SU-DHL-6 (cell line): ENCODE results near the gene TEKT3.

ENCODE experiments used
- EZH2phosphoT487 ChIP-seq: fragments of 200-600 bp; sonication (generic), shearing (Covaris generic); conservative IDR thresholded peaks from 2 replicates; pipeline ENCODE4 v1.6.1; 2018; ENCODE audit warnings: mild to moderate bottlenecking, antibody characterized with exemption, low read length, moderate library complexity, mixed read lengths
- TF ChIP-seq, protein P1 (sequence below): fragments of 200-600 bp; sonication (generic); IDR thresholded peaks from one replicate; pipeline ENCODE4 v1.5.1; 2017; ENCODE audit warnings: antibody characterized with exemption, mild to moderate bottlenecking, low read length, moderate library complexity; ENCODE audit not compliant: insufficient read depth, poor library complexity, severe bottlenecking

DNA sequence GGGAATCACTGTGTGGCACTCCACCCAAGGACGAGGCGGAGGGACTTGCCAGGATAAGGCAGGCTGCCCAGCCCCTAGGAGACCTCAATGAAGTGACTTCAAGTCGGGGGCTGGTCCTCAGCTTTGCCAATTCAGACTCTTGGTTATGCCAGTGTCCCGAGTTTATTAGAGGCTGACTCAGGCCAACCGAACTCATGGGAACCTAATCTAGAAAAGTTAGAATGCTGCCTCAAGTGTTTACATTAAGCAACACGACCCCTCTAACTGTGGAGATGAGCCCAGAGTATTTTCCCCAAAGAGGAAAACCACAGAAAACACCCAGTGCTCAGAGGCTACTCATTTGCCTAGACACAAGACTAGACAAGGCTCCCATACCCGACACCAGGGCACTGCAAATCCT is 1.1 kb upstream of the TEKT3 start:
- TF ChIP-seq, protein P1, sequence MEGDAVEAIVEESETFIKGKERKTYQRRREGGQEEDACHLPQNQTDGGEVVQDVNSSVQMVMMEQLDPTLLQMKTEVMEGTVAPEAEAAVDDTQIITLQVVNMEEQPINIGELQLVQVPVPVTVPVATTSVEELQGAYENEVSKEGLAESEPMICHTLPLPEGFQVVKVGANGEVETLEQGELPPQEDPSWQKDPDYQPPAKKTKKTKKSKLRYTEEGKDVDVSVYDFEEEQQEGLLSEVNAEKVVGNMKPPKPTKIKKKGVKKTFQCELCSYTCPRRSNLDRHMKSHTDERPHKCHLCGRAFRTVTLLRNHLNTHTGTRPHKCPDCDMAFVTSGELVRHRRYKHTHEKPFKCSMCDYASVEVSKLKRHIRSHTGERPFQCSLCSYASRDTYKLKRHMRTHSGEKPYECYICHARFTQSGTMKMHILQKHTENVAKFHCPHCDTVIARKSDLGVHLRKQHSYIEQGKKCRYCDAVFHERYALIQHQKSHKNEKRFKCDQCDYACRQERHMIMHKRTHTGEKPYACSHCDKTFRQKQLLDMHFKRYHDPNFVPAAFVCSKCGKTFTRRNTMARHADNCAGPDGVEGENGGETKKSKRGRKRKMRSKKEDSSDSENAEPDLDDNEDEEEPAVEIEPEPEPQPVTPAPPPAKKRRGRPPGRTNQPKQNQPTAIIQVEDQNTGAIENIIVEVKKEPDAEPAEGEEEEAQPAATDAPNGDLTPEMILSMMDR: no peak
- TF ChIP-seq EZH2phosphoT487: no peak
